H1 (cell line): Measurements from ENCODE around the gene DDX1. TPM values are rescaled to one million over a fixed set of nuclear protein-coding genes. Genes with fewer than 3 reads are reported as not detected.
A peak's percentile ranks its signal among the peaks of the same experiment; 100 is the strongest.

ENCODE experiments used
- CTCF ChIA-PET: fragments of 300-600 bp; sonication (Branson Sonifier 250); formaldehyde crosslinking; loops from one replicate; lab custom pipeline; 2021; ENCODE audit not compliant: partially characterized antibody; lab: Charles Lee
- POLR2A ChIA-PET: fragments of 300-600 bp; sonication (Branson Sonifier 250); formaldehyde crosslinking; loops from one replicate; lab custom pipeline; 2021; ENCODE audit warnings: inconsistent platforms; ENCODE audit not compliant: partially characterized antibody; lab: Charles Lee
- DNase-seq, 2 experiments: peaks; one replicate each; pipeline versions ENCODE4 v3.0.0 to v3.0.0-alpha.2; 2010 to 2022; ENCODE audit warnings: low spot score in 2 of 2, low read depth in 1 of 2, mixed read lengths in 1 of 2
- FAIRE-seq: peaks from 2 replicates; lab custom pipeline; 2011; peaks lifted over from hg19 to GRCh38; lab: Jason Lieb, UNC
- H2AFZ ChIP-seq: 2 replicates; pipeline ENCODE4 v1.8.1; 2012; ENCODE audit warnings: low read length, inconsistent platforms
- H2AK5ac ChIP-seq: 2 replicates; pipeline ENCODE4 v1.6.1; 2013; ENCODE audit warnings: low read depth, low read length
- H2BK120ac ChIP-seq: replicated peaks from 2 replicates; pipeline ENCODE3; 2013; ENCODE audit warnings: low read depth, low read length, inconsistent platforms
- H2BK12ac ChIP-seq: 2 replicates; pipeline ENCODE4 v1.6.1; 2013; ENCODE audit warnings: low read depth, low read length
- H2BK15ac ChIP-seq: 2 replicates; pipeline ENCODE4 v1.6.1; 2013; ENCODE audit warnings: low read length
- H2BK20ac ChIP-seq: 2 replicates; pipeline ENCODE4 v1.6.1; 2013; ENCODE audit warnings: low read length
- H2BK5ac ChIP-seq: 2 replicates; pipeline ENCODE4 v1.6.1; 2013; ENCODE audit warnings: low read depth, low read length
- H3K14ac ChIP-seq: 2 replicates; pipeline ENCODE4 v1.6.1; 2013; ENCODE audit warnings: inconsistent platforms; ENCODE audit not compliant: insufficient read length
- H3K18ac ChIP-seq: 2 replicates; pipeline ENCODE4 v1.6.1; 2013; ENCODE audit warnings: low read length; ENCODE audit errors: extremely low read depth
- H3K23ac ChIP-seq: 2 replicates; pipeline ENCODE4 v1.6.1; 2013; ENCODE audit warnings: inconsistent platforms; ENCODE audit not compliant: insufficient read length
- H3K23me2 ChIP-seq: 2 replicates; pipeline ENCODE4 v1.6.1; 2013; ENCODE audit warnings: low read depth, low read length
- H3K27ac ChIP-seq: 2 replicates; pipeline ENCODE4 v1.6.1; 2011; ENCODE audit warnings: low read depth, low read length, inconsistent platforms
- H3K27me3 ChIP-seq, 4 experiments: replicated peaks in 1 of 4; 1 replicate in 1 of 4; 2 replicates in 3 of 4; pipeline versions ENCODE4 v1.6.1 to v1.8.1; 2011 to 2013; ENCODE audit warnings: low read length in 3 of 4, mild to moderate bottlenecking in 3 of 4, inconsistent platforms in 2 of 4, mixed read lengths in 2 of 4, moderate library complexity in 1 of 4; ENCODE audit not compliant: control insufficient read depth in 3 of 4, insufficient read depth in 3 of 4; ENCODE audit errors: extremely low read depth in 1 of 4
- H3K36me3 ChIP-seq, 4 experiments: 2 replicates each; pipeline versions ENCODE4 v1.6.1 to v1.8.1; 2011 to 2013; ENCODE audit warnings: mild to moderate bottlenecking in 4 of 4, low read length in 3 of 4, moderate library complexity in 2 of 4, control low read depth in 1 of 4, inconsistent platforms in 1 of 4; ENCODE audit not compliant: insufficient read depth in 4 of 4, control insufficient read depth in 2 of 4
- H3K4ac ChIP-seq: replicated peaks from 2 replicates; pipeline ENCODE3; 2013; ENCODE audit warnings: low read length, low read depth, mixed read lengths, inconsistent platforms; ENCODE audit not compliant: insufficient read length
- H3K4me1 ChIP-seq, 4 experiments: replicated peaks in 1 of 4; 1 replicate in 1 of 4; 2 replicates in 3 of 4; pipeline versions ENCODE4 v1.6.1 to v1.8.1; 2011 to 2013; ENCODE audit warnings: low read length in 3 of 4, inconsistent platforms in 2 of 4, mixed read lengths in 1 of 4; ENCODE audit not compliant: insufficient read depth in 4 of 4, control insufficient read depth in 3 of 4
- H3K4me2 ChIP-seq, 2 experiments: 2 replicates each; pipeline versions ENCODE4 v1.6.1 to v1.8.1; 2011 to 2013; ENCODE audit warnings: low read depth in 2 of 2, low read length in 2 of 2, control low read depth in 1 of 2, inconsistent platforms in 1 of 2, mild to moderate bottlenecking in 1 of 2; ENCODE audit not compliant: insufficient read depth in 1 of 2
- H3K4me3 ChIP-seq, 4 experiments: fragments of 200-600, 300-600 bp in 1 of 4; sonication (generic), shearing (Covaris generic), sonication (Bioruptor Twin) in 1 of 4; 2 replicates each; pipeline versions ENCODE4 v1.5.1 to v1.8.1; 2011 to 2016; ENCODE audit warnings: low read length in 4 of 4, low read depth in 3 of 4, control low read depth in 2 of 4, inconsistent platforms in 2 of 4, mild to moderate bottlenecking in 2 of 4, mixed read lengths in 1 of 4, moderate library complexity in 1 of 4; ENCODE audit not compliant: insufficient read depth in 2 of 4; ENCODE audit errors: extremely low read depth in 1 of 4
- H3K56ac ChIP-seq: replicated peaks from 2 replicates; pipeline ENCODE3; 2013; ENCODE audit warnings: low read depth, mild to moderate bottlenecking, mixed read lengths, low read length, inconsistent platforms; ENCODE audit not compliant: insufficient read length
- H3K79me1 ChIP-seq: 2 replicates; pipeline ENCODE4 v1.6.1; 2013; ENCODE audit warnings: low read depth, low read length, control low read depth
- H3K79me2 ChIP-seq, 2 experiments: 2 replicates each; pipeline versions ENCODE4 v1.6.1 to v1.8.1; 2012 to 2013; ENCODE audit warnings: low read length in 2 of 2, mild to moderate bottlenecking in 2 of 2, inconsistent platforms in 1 of 2; ENCODE audit not compliant: insufficient read depth in 2 of 2, control insufficient read depth in 1 of 2
- H3K9ac ChIP-seq, 4 experiments: replicated peaks in 1 of 4; 1 replicate in 1 of 4; 2 replicates in 3 of 4; pipeline versions ENCODE4 v1.6.1 to v1.8.1; 2011 to 2013; ENCODE audit warnings: low read depth in 3 of 4, low read length in 3 of 4, control low read depth in 2 of 4, mild to moderate bottlenecking in 2 of 4, moderate library complexity in 2 of 4, inconsistent platforms in 1 of 4; ENCODE audit errors: extremely low read depth in 1 of 4
- H3K9me3 ChIP-seq, 2 experiments: 2 replicates each; pipeline versions ENCODE4 v1.6.1 to v1.8.1; 2012 to 2013; ENCODE audit warnings: mild to moderate bottlenecking in 2 of 2, moderate library complexity in 2 of 2, control low read depth in 1 of 2, inconsistent platforms in 1 of 2, low read depth in 1 of 2, low read length in 1 of 2, mixed read lengths in 1 of 2; ENCODE audit not compliant: insufficient read depth in 2 of 2
- H4K20me1 ChIP-seq, 2 experiments: replicated peaks in 1 of 2; 2 replicates each; pipeline versions ENCODE3 to v1.8.1; 2011 to 2013; ENCODE audit warnings: inconsistent platforms in 2 of 2, low read length in 2 of 2, mild to moderate bottlenecking in 1 of 2; ENCODE audit not compliant: insufficient read depth in 2 of 2, control insufficient read depth in 1 of 2
- H4K5ac ChIP-seq: 2 replicates; pipeline ENCODE4 v1.6.1; 2013; ENCODE audit warnings: low read length, low read depth, mixed read lengths, inconsistent platforms; ENCODE audit not compliant: insufficient read length
- H4K8ac ChIP-seq: 2 replicates; pipeline ENCODE4 v1.8.0; 2013; ENCODE audit warnings: mild to moderate bottlenecking, moderate library complexity, low read length, inconsistent platforms; ENCODE audit not compliant: insufficient read depth; ENCODE audit errors: extremely low read depth
- H4K91ac ChIP-seq: replicated peaks from 2 replicates; pipeline ENCODE3; 2013; ENCODE audit warnings: low read length, mixed read lengths, inconsistent platforms; ENCODE audit not compliant: insufficient read length
- CEBPB ChIP-seq: IDR thresholded peaks from 2 replicates; pipeline ENCODE4 v1.6.1; 2012; ENCODE audit warnings: low read depth, low read length
- EGR1 ChIP-seq: IDR thresholded peaks from 2 replicates; pipeline ENCODE4 v1.6.1; 2011; ENCODE audit warnings: low read depth, low read length, borderline replicate concordance
- KDM1A ChIP-seq: fragments of 200-600, 300-600 bp; sonication (generic); IDR thresholded peaks from 2 replicates; pipeline ENCODE4 v1.7.1; 2016; ENCODE audit warnings: mild to moderate bottlenecking, low read length, borderline replicate concordance
- PHF8 ChIP-seq: fragments of 200-600 bp; sonication (generic); conservative IDR thresholded peaks from 2 replicates; pipeline ENCODE4 v1.7.1; 2012; ENCODE audit warnings: low read depth, mild to moderate bottlenecking, inconsistent platforms, low read length, moderate library complexity
- POLR2A ChIP-seq, 2 experiments: IDR thresholded peaks; 1 replicate in 1 of 2; 2 replicates in 1 of 2; pipeline ENCODE4 v1.6.1; 2011; ENCODE audit warnings: low read depth in 2 of 2, low read length in 2 of 2, mild to moderate bottlenecking in 2 of 2; ENCODE audit errors: control extremely low read depth in 1 of 2
- POU5F1 ChIP-seq: IDR thresholded peaks from 2 replicates; pipeline ENCODE4 v1.6.1; 2011; ENCODE audit warnings: low read depth, mild to moderate bottlenecking, low read length, moderate library complexity
- SIN3A ChIP-seq, 2 experiments: IDR thresholded peaks in 1 of 2; conservative IDR thresholded peaks in 1 of 2; 2 replicates each; pipeline ENCODE4 v1.6.1; 2011 to 2012; ENCODE audit warnings: low read length in 2 of 2, improper control_type of control experiment in 1 of 2, low read depth in 1 of 2, mild to moderate bottlenecking in 1 of 2
- TAF7 ChIP-seq: optimal IDR thresholded peaks from 2 replicates; pipeline ENCODE3; 2011; ENCODE audit warnings: low read depth, mild to moderate bottlenecking, inconsistent platforms, low read length, moderate library complexity, borderline replicate concordance
- TEAD4 ChIP-seq: IDR thresholded peaks from 2 replicates; pipeline ENCODE4 v1.6.1; 2012; ENCODE audit warnings: low read depth, low read length, inconsistent platforms, mixed read lengths
- WGBS, 2 experiments: shearing (Covaris generic) in 1 of 2; methylation state at CpG; one replicate each; pipeline versions ENCODE4 v1.1.6 to v1.1.7; 2013 to 2015; ENCODE audit warnings: low lambda C conversion rate in 2 of 2, mixed read lengths in 2 of 2, inconsistent platforms in 1 of 2, low coverage in 1 of 2, missing lambda C conversion rate in 1 of 2; ENCODE audit not compliant: insufficient replicate concordance in 2 of 2, insufficient coverage in 1 of 2, insufficient read length in 1 of 2; ENCODE audit errors: extremely low coverage in 1 of 2, missing lambda C conversion rate in 1 of 2; 5-methylcytosine and 5-hydroxymethylcytosine counted together
- polyA plus RNA-seq, 7 experiments: library from polyadenylated mRNA; depleted of rRNA in 3 of 7; stranded (reverse) in 5 of 7; unstranded in 2 of 7; fragments of >200 nt in 5 of 7; fragments of 200-250 nt in 2 of 7; gene quantifications; 1 replicate in 5 of 7; 2 replicates in 1 of 7; 4 replicates in 1 of 7; pipeline versions ENCODE4 v1.2.1 to v1.2.3, GENCODE V29; 2011 to 2013; ENCODE audit warnings: missing spikeins in 2 of 7, mixed read lengths in 2 of 7
- total RNA-seq: library from RNA; stranded (reverse); fragmentation: NEBNext Ultra II Directional; extraction: Animal tissue kit (Norgen Biotek cat#: 25700); gene quantifications from 2 replicates; pipeline ENCODE4 v1.2.1, GENCODE V29; 2021
- TF ChIP-seq, protein P1 (sequence below): IDR thresholded peaks from 2 replicates; pipeline ENCODE4 v1.6.1; 2011; ENCODE audit warnings: low read depth, mild to moderate bottlenecking, low read length; ENCODE audit not compliant: insufficient read depth
- TF ChIP-seq, protein P2 (sequence below): IDR thresholded peaks from 2 replicates; pipeline ENCODE4 v1.6.1; 2012; ENCODE audit warnings: inconsistent platforms

The DDX1 gene
- total and polyA plus RNA-seq, 2 of the 8 experiments (the other 6 are each of a cell fraction or from before 2014, with no cell fraction given): 51.1 to 161 TPM

DNA sequence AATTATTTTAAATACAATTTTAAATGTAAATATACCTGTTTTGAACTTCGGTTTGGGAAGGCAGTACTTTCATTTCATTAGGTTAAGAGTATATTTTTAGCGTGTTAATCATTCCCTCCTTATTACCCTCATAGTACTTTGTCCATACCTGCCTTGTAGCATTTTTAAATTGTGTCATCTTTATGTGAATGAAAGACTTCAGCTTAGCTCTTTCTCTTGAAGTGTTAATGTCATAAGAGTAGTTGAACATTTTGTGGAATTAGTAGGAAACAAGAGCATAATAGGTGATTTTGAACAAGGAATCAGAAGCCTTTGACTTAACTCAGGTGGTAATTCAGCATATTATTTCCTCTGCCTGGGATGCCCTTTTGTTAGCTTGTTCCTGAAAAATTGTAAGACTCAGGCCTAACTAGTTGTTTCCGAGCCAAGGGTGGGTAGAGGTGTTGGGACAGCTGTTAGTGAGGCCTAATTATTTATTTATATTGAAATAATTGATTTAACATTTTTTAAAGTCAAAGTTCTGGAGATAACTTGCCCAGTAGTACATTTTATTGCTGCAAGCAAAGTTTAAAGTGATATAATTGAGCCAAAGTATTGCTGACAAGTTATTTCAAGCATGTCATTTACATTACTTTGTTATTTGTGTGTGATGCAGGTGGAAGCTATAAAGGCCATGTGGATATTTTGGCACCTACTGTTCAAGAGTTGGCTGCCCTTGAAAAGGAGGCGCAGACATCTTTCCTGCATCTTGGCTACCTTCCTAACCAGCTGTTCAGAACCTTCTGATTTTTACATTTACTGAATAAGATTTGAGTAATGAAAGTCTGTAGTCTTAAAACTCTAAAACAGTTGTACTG is 38.7 kb downstream of the DDX1 start:
- 92% methylated on average over 4 of the region's 4 CpGs; no CpG with 5 or more reads in 1 of the 2 experiments for WGBS, 2 experiments
- H3K27me3 ChIP-seq: no peaks in the 10 kb centered on the region
- no peak for TF ChIP-seq CEBPB
- TF ChIP-seq PHF8: no peak
- TF ChIP-seq SIN3A (conservative IDR thresholded peaks at IDR 0.05 in 1 of 2, IDR thresholded peaks at IDR 0.05 in 1 of 2; ENCODE audit: low read depth in 1 of 2, low read length in 2 of 2): no peak
- TF ChIP-seq POU5F1: no peak
- TF ChIP-seq EGR1: no peak
- no peak for TF ChIP-seq TEAD4
- TF ChIP-seq, protein P1, sequence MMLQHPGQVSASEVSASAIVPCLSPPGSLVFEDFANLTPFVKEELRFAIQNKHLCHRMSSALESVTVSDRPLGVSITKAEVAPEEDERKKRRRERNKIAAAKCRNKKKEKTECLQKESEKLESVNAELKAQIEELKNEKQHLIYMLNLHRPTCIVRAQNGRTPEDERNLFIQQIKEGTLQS: no peak
- TF ChIP-seq KDM1A: no peak
- TF ChIP-seq TAF7: no peak
- TF ChIP-seq POLR2A (IDR thresholded peaks at IDR 0.05; ENCODE audit: control extremely low read depth in 1 of 2, low read depth in 2 of 2, low read length in 2 of 2): no peak
- TF ChIP-seq, protein P2, sequence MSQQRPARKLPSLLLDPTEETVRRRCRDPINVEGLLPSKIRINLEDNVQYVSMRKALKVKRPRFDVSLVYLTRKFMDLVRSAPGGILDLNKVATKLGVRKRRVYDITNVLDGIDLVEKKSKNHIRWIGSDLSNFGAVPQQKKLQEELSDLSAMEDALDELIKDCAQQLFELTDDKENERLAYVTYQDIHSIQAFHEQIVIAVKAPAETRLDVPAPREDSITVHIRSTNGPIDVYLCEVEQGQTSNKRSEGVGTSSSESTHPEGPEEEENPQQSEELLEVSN: no peak

More for the DNA sequence above, 38.7 kb downstream of the DDX1 start:
- FAIRE-seq (no peak), DNase-seq (no peak)
- Histone ChIP-seq H3K36me3 (peaks cover 12 to 95% (median 53%) of the 10 kb centered on the region in 4 experiments), H3K14ac (no peak overlapping the region), H2BK15ac (no peak overlapping the region), H3K9ac (peak overlapping the region in 1 of 4 experiments; percentile 8; a peak in 1 of 7 replicates), H3K56ac (no peak overlapping the region), H3K4me2 (no peak overlapping the region), H2AFZ (no peak overlapping the region), H3K18ac (no peak overlapping the region), H2BK120ac (no peak overlapping the region), H3K23me2 (no peaks in the 10 kb centered on the region), H3K79me2 (no peaks in the 10 kb centered on the region), H3K9me3 (no peaks in the 10 kb centered on the region), H2BK5ac (no peak overlapping the region), H3K4me1 (no peaks in the 10 kb centered on the region; a peak in 1 of 7 replicates), H2BK20ac (no peak overlapping the region), H2BK12ac (no peak overlapping the region), H4K20me1 (no peaks in the 10 kb centered on the region), H4K8ac (no peak overlapping the region), H3K4ac (no peak overlapping the region), H3K27ac (no peak overlapping the region), H2AK5ac (no peak overlapping the region), H4K91ac (no peak overlapping the region), H4K5ac (no peak overlapping the region), H3K4me3 (no peak overlapping the region), H3K79me1 (no peaks in the 10 kb centered on the region; the same call in 1 of the 2 replicates), H3K23ac (no peak overlapping the region)
- ChIA-PET POLR2A (interaction anchor here (1.0 to 1.9 kb wide), 4 partner anchors 12 to 29 kb away, joined by 3 to 7 read pairs (median 4); no protein-coding TSS in a partner anchor), CTCF (interaction anchor here (1.0 to 1.4 kb wide), 2 partner anchors 12 to 310 kb away, joined by 3 read pairs; partner anchors contain the start of gene MYCN)
